Transverse colon (tissue), 4 donors: ENCODE results near the gene MZT2B. TPM values are rescaled to one million over a fixed set of nuclear protein-coding genes. Genes with fewer than 3 reads are reported as not detected.
"Not testable (repeated sequence)": the region's sequence is repeated elsewhere in the genome, so short reads cannot be mapped to it uniquely, and the experiment has no call there.

Experiments
- DNase-seq: peaks from one replicate; pipeline ENCODE4 v3.0.0-alpha.2; 2019
- H3K27ac ChIP-seq, 4 donors: fragments of 200-600 bp; sonication (generic); 2 replicates each; pipeline ENCODE4 v1.5.1; 2016 to 2018; ENCODE audit warnings: inconsistent platforms in 4 of 4
- H3K27me3 ChIP-seq: fragments of 200-600 bp; sonication (generic); 2 replicates; pipeline ENCODE4 v1.5.1; 2017; ENCODE audit warnings: inconsistent platforms
- H3K36me3 ChIP-seq, 4 donors: fragments of 200-600 bp; sonication (generic); 2 replicates each; pipeline ENCODE4 v1.5.1; 2017 to 2019; ENCODE audit warnings: inconsistent platforms in 4 of 4
- H3K4me1 ChIP-seq, 4 donors: fragments of 200-600 bp; sonication (generic); 2 replicates each; pipeline ENCODE4 v1.5.1; 2017 to 2020; ENCODE audit warnings: inconsistent platforms in 4 of 4
- H3K4me3 ChIP-seq, 4 donors: fragments of 200-600 bp; sonication (generic); 1 replicate in 1 of 4; 2 replicates in 3 of 4; pipeline versions ENCODE4 v1.5.1 to v1.6.1; 2017 to 2019; ENCODE audit warnings: inconsistent platforms in 4 of 4
- H3K9me3 ChIP-seq, 2 donors: fragments of 200-600 bp; sonication (generic); 2 replicates each; pipeline ENCODE4 v1.5.1; 2017 to 2019; ENCODE audit warnings: inconsistent platforms in 2 of 2
- EP300 ChIP-seq: sonication (generic); formaldehyde crosslinking; IDR thresholded peaks from one replicate; pipeline ENCODE4 v1.6.1; 2017; ENCODE audit warnings: antibody characterized with exemption, low read depth
- POLR2A ChIP-seq: fragments of 450-650 bp; IDR thresholded peaks from one replicate; pipeline ENCODE4 v1.6.1; 2016; ENCODE audit warnings: antibody characterized with exemption, mild to moderate bottlenecking, moderate library complexity
- POLR2AphosphoS5 ChIP-seq, 3 donors: sonication (generic); formaldehyde crosslinking; IDR thresholded peaks; one replicate each; pipeline ENCODE4 v1.6.1; 2016; ENCODE audit warnings: antibody characterized with exemption in 3 of 3
- WGBS, 2 donors: methylation state at CpG; one replicate each; pipeline ENCODE4 v1.1.5; 2018; ENCODE audit warnings: low coverage in 1 of 2; 5-methylcytosine and 5-hydroxymethylcytosine counted together
- in situ Hi-C, 4 donors: fragments of 200-750 bp; cut with MboI; loops; one replicate each; pipeline versions ENCODE4 v1.15.0 to v1.15.1; 2017; ENCODE audit warnings: low sequenced_read_pairs in 3 of 4, low pct_ligation_motif_present in 1 of 4, low pct_unique_long_range_greater_than_20kb in 1 of 4
- intact Hi-C: fragments of 100-400 bp; cut with DNase I; formaldehyde crosslinking; loops from one replicate; pipeline ENCODE4 v1.15.1; 2023; ENCODE audit warnings: low total_unique reads
- total RNA-seq, 4 donors: library from RNA; depleted of rRNA; stranded (reverse); fragments of >200 nt; gene quantifications; one replicate each; pipeline ENCODE4 v1.1.0, GENCODE V29; 2016
- TF ChIP-seq, protein P1 (sequence below), 5 experiments: fragments of 200-600 bp in 3 of 5; fragments of 450-650 bp in 2 of 5; sonication (generic) in 3 of 5; IDR thresholded peaks; 1 replicate in 2 of 5; 2 replicates in 3 of 5; pipeline ENCODE4 v1.5.1; 2016 to 2017; ENCODE audit warnings: antibody characterized with exemption in 5 of 5, inconsistent platforms in 3 of 5, mild to moderate bottlenecking in 2 of 5, moderate library complexity in 1 of 5

Gene MZT2B, protein sequence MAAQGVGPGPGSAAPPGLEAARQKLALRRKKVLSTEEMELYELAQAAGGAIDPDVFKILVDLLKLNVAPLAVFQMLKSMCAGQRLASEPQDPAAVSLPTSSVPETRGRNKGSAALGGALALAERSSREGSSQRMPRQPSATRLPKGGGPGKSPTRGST
- total RNA-seq = 100 to 1,000 TPM in 2 of 4 donors, 10 to 100 TPM in 2; 50.5 to 144 (median 102) TPM

GRCh38 chr2:130181880-130182682 lies at the start of gene MZT2B:
Gene MZT2B, plus strand, starts transcription at chr2:130182262. Its CDS starts 21 bp downstream, at chr2:130182283.
- 1% methylated on average over 25 of the region's 86 CpGs; no CpG with 5 or more reads in 1 of the 2 donors for WGBS, 2 donors
- H3K27me3 ChIP-seq, H3K9me3 ChIP-seq, H3K36me3 ChIP-seq: not testable (repeated sequence)
- TF ChIP-seq POLR2A = peak; percentile 52
- TF ChIP-seq POLR2AphosphoS5 (IDR thresholded peaks at IDR 0.05) = peak in 2 of 3 donors; percentile 28 to 52
- TF ChIP-seq, protein P1, sequence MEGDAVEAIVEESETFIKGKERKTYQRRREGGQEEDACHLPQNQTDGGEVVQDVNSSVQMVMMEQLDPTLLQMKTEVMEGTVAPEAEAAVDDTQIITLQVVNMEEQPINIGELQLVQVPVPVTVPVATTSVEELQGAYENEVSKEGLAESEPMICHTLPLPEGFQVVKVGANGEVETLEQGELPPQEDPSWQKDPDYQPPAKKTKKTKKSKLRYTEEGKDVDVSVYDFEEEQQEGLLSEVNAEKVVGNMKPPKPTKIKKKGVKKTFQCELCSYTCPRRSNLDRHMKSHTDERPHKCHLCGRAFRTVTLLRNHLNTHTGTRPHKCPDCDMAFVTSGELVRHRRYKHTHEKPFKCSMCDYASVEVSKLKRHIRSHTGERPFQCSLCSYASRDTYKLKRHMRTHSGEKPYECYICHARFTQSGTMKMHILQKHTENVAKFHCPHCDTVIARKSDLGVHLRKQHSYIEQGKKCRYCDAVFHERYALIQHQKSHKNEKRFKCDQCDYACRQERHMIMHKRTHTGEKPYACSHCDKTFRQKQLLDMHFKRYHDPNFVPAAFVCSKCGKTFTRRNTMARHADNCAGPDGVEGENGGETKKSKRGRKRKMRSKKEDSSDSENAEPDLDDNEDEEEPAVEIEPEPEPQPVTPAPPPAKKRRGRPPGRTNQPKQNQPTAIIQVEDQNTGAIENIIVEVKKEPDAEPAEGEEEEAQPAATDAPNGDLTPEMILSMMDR (IDR thresholded peaks at IDR 0.05) = peak; percentile 74 to 90 (median 78)
- Histone ChIP-seq H3K4me1 (peaks cover 15 to 23% (median 22%) of the 10 kb centered on the region in 4 donors), H3K27ac (peak within 1 kb of the TSS; percentile 87 to 97 (median 93)), H3K4me3 (peak within 1 kb of the TSS; percentile 83 to 98 (median 94))
- intact Hi-C loops (loop anchor here (10.0 kb wide), 1 partner anchor 153 kb away; no protein-coding TSS in a partner anchor), in situ Hi-C loops (loop anchor here in 1 of 4 donors (10.0 kb wide), 1 partner anchor 153 kb away; no protein-coding TSS in a partner anchor)
- peak; percentile 92 for DNase-seq

DNA sequence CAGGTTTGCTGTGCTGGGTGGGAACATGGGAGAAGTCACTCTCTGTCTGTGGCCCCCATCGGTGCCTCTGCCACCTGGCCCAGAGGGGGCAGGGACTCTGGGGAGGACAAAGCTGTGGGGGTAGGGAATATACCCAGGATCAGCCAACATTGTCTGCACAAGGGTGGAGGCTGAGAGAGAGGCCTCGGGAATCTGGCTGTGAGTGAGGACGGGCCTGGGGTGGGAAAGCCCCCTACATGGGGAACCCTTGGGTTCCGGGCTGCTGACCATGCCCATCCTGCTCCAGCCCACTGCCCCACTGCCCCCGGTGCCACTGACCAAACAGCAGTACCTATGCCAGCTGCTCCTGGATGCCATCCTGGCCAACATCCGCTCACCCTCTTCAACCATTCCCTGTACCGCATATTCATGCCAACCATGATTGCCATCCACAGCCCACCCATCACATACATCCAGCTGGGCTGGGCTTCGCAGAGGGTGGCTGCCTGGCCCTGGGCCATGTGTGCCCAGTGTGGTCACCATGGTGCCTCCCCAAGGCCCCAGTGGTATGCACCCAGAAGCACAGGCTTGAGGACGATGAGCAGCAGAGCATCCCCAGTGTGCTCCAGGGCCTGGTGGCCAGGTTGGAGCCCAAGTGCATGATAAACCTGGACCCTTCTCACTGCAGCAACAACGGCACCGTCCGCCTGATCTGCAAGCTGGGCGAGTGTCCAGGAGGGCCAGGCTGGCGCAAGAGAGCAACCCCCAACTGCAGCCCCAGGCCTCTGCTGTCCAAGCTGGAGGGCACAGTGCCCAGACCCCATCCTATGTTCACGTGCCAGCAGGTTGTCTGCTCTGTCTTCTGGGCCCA lies 46.1 kb upstream of the MZT2B start:
- in situ Hi-C loops (no loop called here), intact Hi-C loops (no loop called here)
- no peaks in the 10 kb centered on the region for H3K4me1 ChIP-seq
- no peak overlapping the region for H3K27ac ChIP-seq
- TF ChIP-seq, protein P1 (IDR thresholded peaks at IDR 0.05) = no peak
- TF ChIP-seq EP300 (no peak), POLR2A (no peak), POLR2AphosphoS5 (IDR thresholded peaks at IDR 0.05) (no peak)
- DNase-seq = no peak
- H3K27me3 ChIP-seq = no peaks in the 10 kb centered on the region
- no peak overlapping the region for H3K4me3 ChIP-seq
- no peaks in the 10 kb centered on the region for H3K36me3 ChIP-seq
- no peaks in the 10 kb centered on the region for H3K9me3 ChIP-seq
- whole genome bisulfite sequencing, 2 donors = 93% methylated on average over 9 of the region's 15 CpGs; no CpG with 5 or more reads in 1 of the 2 donors

- H3K36me3 ChIP-seq, in situ Hi-C loops, DNase-seq, H3K27ac ChIP-seq, H3K27me3 ChIP-seq, H3K4me3 ChIP-seq, H3K4me1 ChIP-seq, H3K9me3 ChIP-seq, intact Hi-C loops: not testable (repeated sequence)
- 86% methylated on average over 7 of the region's 10 CpGs; no CpG with 5 or more reads in 1 of the 2 donors for WGBS, 2 donors
These were observed 45.5 kb upstream of the MZT2B start for GRCh38 chr2:130136546-130136945.

DNA sequence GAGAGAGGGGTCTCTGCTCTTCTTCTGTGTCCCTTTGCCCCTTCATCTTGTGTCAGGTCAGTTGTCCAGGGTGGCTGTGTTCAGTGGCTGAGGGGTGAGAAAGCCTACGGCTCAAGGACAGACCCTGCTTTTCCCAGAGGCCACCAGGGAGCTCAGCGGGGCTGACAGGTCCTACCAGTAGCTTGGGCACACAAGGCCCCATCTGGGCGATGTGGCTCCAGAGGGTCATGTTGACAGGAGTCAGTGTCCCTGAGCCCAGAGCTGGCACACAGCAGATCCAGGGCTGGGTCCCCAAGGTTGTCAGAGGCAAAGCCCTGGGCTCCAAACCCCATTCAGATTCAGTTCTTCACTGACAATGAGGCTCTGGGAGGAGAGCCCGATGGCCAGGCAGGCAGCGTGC lies 44.9 kb upstream of the MZT2B start:
- H3K27me3 ChIP-seq, H3K9me3 ChIP-seq, H3K36me3 ChIP-seq, H3K27ac ChIP-seq, DNase-seq, H3K4me1 ChIP-seq, in situ Hi-C loops, intact Hi-C loops, H3K4me3 ChIP-seq: not testable (repeated sequence)
- WGBS, 2 donors = 63% methylated on average over 3 of the region's 5 CpGs; no CpG with 5 or more reads in 1 of the 2 donors

DNA sequence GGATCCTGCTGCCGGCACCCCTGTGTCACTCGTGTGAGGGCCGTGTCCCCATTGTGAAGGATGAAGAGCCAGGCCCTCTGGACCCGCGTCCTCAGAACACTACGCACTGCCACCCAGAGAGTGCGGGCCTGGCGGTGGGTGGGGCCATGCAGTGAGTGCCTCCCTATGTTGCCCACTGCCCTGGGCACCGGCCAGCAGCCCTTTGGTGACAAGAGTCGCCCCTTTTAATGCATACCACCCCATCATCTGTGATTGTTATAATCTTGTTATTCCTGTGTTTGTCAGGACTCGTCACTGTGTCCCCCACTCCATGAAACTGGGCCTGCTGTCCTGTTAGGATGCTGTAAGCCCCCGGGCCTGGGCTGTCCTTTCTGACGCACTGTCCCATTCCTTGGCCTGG lies 43.7 kb upstream of the MZT2B start:
- H3K9me3 ChIP-seq, in situ Hi-C loops, H3K4me3 ChIP-seq, DNase-seq, H3K4me1 ChIP-seq, H3K27ac ChIP-seq, intact Hi-C loops, H3K36me3 ChIP-seq, H3K27me3 ChIP-seq: not testable (repeated sequence)
- 90% methylated on average over 5 of the region's 13 CpGs; no CpG with 5 or more reads in 1 of the 2 donors for WGBS, 2 donors

DNA sequence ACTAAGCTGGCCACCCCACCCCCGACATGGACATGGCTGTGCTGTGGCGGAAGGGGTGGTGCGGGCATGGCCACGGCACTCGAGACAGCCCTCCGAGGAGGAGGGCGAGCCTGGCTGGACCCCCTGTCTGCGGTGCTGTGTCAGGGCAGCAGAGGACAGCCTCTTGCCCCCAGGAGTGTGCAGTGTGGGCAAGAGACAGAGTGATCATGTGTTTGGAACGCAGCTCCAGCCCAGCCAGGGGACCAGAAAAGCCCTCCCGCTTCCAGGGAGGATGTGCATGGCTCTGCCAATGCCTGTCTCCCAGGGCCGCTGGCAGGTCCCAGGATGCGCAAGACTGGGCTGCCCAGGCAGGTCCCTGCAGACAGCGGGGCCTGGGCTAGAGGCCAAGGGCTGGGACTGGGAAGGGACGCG lies 43.2 kb upstream of the MZT2B start:
- DNase-seq, H3K36me3 ChIP-seq, H3K4me3 ChIP-seq, H3K9me3 ChIP-seq, in situ Hi-C loops, H3K27me3 ChIP-seq, H3K27ac ChIP-seq, H3K4me1 ChIP-seq, intact Hi-C loops: not testable (repeated sequence)
- WGBS, 2 donors = 81% methylated on average over 11 of the region's 15 CpGs; no CpG with 5 or more reads in 1 of the 2 donors

DNA sequence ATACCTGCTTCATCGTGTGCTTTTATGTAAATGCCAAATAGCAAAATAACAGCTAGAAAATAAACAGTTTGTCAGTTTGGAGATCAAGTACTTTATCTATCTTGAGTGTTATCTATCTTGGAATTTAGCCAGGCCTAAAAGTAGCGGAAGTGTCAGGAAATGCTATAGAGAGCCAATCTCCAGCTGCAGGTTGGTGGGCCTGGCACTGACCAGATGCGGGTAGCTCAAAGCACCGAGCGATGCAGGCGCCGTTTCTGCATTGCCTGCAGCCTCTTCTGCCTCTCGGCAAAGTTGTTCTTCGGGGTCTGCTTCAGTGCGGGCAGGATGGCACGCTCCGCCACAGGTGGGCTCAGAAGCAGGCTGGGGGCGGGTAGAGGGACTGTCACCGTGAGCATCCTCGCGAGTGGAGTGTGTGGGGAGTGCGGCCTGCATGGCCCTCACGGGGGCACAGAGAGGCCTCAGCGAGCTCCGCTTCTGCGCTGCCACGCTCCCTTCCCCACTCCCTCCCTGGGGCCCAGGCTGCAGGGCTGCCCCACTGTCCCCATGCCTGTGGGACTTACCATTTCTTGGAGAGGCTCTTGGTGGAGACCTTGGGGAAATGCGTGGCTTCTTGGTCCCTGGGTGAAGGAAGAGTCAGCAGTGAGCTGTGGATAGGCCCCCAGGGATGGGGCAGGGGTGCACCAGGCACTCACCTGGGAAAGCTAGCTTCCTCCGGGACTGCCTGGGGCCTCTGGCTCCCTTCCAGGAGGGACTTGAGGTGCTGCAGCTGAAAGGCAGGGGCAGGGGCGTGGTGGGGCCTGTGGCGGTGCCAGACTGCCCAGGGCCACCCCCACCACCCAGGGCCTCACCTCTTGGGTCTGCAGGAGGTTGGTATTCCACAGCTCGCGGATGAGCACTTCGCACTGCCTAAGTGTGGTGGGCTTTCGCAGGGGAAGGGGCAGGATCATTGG lies 42.5 kb upstream of the MZT2B start:
- 73 to 81% methylated on average over 8 to 23 of the region's 30 CpGs for whole genome bisulfite sequencing, 2 donors
- not testable (repeated sequence) for DNase-seq, H3K4me1 ChIP-seq

More for the DNA sequence above, 42.5 kb upstream of the MZT2B start:
- in situ Hi-C loops, H3K4me3 ChIP-seq, H3K9me3 ChIP-seq, H3K27ac ChIP-seq, H3K36me3 ChIP-seq, intact Hi-C loops: not testable (repeated sequence)
- H3K27me3 ChIP-seq = peaks cover 14% of the 10 kb centered on the region
